HepG2 (cell line): ENCODE results near the gene DNASE1L2. TPM values are rescaled to one million over a fixed set of nuclear protein-coding genes. Genes with fewer than 3 reads are reported as not detected.

Experiments used
- BCL6 ChIP-seq: IDR thresholded peaks from 2 replicates; pipeline ENCODE4 v1.6.1; 2016; ENCODE audit warnings: missing genetic modification reagents, missing compliant biosample characterization
- CBX5 ChIP-seq: sonication (generic); formaldehyde crosslinking; IDR thresholded peaks from 2 replicates; pipeline ENCODE4 v1.4.0; 2020; ENCODE audit warnings: missing genetic modification reagents, borderline replicate concordance
- HMG20A ChIP-seq: IDR thresholded peaks from 2 replicates; pipeline ENCODE4 v1.6.1; 2016; ENCODE audit warnings: borderline replicate concordance
- HNRNPL ChIP-seq: fragments of 200-400 bp; formaldehyde crosslinking; IDR thresholded peaks from 2 replicates; pipeline ENCODE4 v1.6.1; 2017; ENCODE audit warnings: mild to moderate bottlenecking, low read depth, low read length
- HOXA3 ChIP-seq: sonication (generic); formaldehyde crosslinking; IDR thresholded peaks from 2 replicates; pipeline ENCODE4 v1.5.0; 2020; ENCODE audit warnings: missing genetic modification reagents
- KDM6A ChIP-seq: IDR thresholded peaks from 2 replicates; pipeline ENCODE4 v1.6.1; 2016; ENCODE audit warnings: low read depth
- KLF9 ChIP-seq: IDR thresholded peaks from 2 replicates; pipeline ENCODE4 v1.6.1; 2016; ENCODE audit warnings: low read depth
- MBD4 ChIP-seq: IDR thresholded peaks from 2 replicates; pipeline ENCODE4 v1.6.1; 2012; ENCODE audit warnings: low read length, inconsistent platforms, borderline replicate concordance
- MTA1 ChIP-seq: sonication (generic); formaldehyde crosslinking; IDR thresholded peaks from 2 replicates; pipeline ENCODE4 v1.4.0; 2020; ENCODE audit warnings: missing genetic modification reagents, mild to moderate bottlenecking, borderline replicate concordance
- NFKBIZ ChIP-seq: IDR thresholded peaks from 2 replicates; pipeline ENCODE4 v1.6.1; 2018; ENCODE audit warnings: missing genetic modification reagents, missing compliant biosample characterization
- NR2C2 ChIP-seq: sonication (generic); formaldehyde crosslinking; IDR thresholded peaks from 2 replicates; pipeline ENCODE4 v1.4.0; 2020; ENCODE audit warnings: missing genetic modification reagents, mild to moderate bottlenecking, moderate library complexity, borderline replicate concordance
- RBM22 ChIP-seq: fragments of 200-400 bp; formaldehyde crosslinking; optimal IDR thresholded peaks from 2 replicates; pipeline ENCODE3; 2017; ENCODE audit warnings: mild to moderate bottlenecking, low read length, moderate library complexity
- SKI ChIP-seq: fragments of 450-650 bp; IDR thresholded peaks from one replicate; pipeline ENCODE4 v1.6.1; 2018; ENCODE audit warnings: mild to moderate bottlenecking; ENCODE audit not compliant: partially characterized antibody
- SP5 ChIP-seq: IDR thresholded peaks from 2 replicates; pipeline ENCODE4 v1.6.1; 2016; ENCODE audit warnings: low read depth, borderline replicate concordance
- ZBTB38 ChIP-seq: sonication (generic); formaldehyde crosslinking; IDR thresholded peaks from 2 replicates; pipeline ENCODE4 v1.5.1; 2020; ENCODE audit warnings: mild to moderate bottlenecking, missing genetic modification reagents
- ZNF274 ChIP-seq: sonication (generic); formaldehyde crosslinking; IDR thresholded peaks from 2 replicates; pipeline ENCODE4 v1.5.1; 2020; ENCODE audit warnings: mild to moderate bottlenecking, missing genetic modification reagents
- ZNF343 ChIP-seq: sonication (generic); formaldehyde crosslinking; IDR thresholded peaks from 2 replicates; pipeline ENCODE4 v1.4.0; 2020; ENCODE audit warnings: mild to moderate bottlenecking, missing genetic modification reagents
- ZNF547 ChIP-seq: sonication (generic); formaldehyde crosslinking; IDR thresholded peaks from 2 replicates; pipeline ENCODE4 v1.5.1; 2020; ENCODE audit warnings: mild to moderate bottlenecking, missing genetic modification reagents
- ZNF556 ChIP-seq: sonication (generic); formaldehyde crosslinking; IDR thresholded peaks from 2 replicates; pipeline ENCODE4 v1.4.0; 2020; ENCODE audit warnings: mild to moderate bottlenecking, missing genetic modification reagents, borderline replicate concordance
- ZNF605 ChIP-seq: sonication (generic); formaldehyde crosslinking; IDR thresholded peaks from 2 replicates; pipeline ENCODE4 v1.8.0; 2022; ENCODE audit warnings: mild to moderate bottlenecking, missing genetic modification reagents
- ZNF780A ChIP-seq: sonication (generic); formaldehyde crosslinking; IDR thresholded peaks from 2 replicates; pipeline ENCODE4 v1.8.0; 2022; ENCODE audit warnings: mild to moderate bottlenecking, missing genetic modification reagents, moderate library complexity
- ZSCAN22 ChIP-seq: sonication (generic); formaldehyde crosslinking; IDR thresholded peaks from 2 replicates; pipeline ENCODE4 v1.4.0; 2020; ENCODE audit warnings: mild to moderate bottlenecking, missing genetic modification reagents
- polyA plus RNA-seq, 8 experiments: library from polyadenylated mRNA; depleted of rRNA in 3 of 8; stranded (reverse) in 7 of 8; unstranded in 1 of 8; fragments of >200 nt; fragmentation: Illumina TruSeq in 4 of 8; extraction: Trizol in 4 of 8; gene quantifications; 2 replicates each; pipeline versions ENCODE4 v1.2.1 to v1.2.3, GENCODE V29; 2011 to 2016; ENCODE audit warnings: low read depth in 4 of 8, missing spikeins in 1 of 8, mixed read lengths in 1 of 8; ENCODE audit not compliant: insufficient read depth in 1 of 8
- total RNA-seq, 5 experiments: library from RNA; depleted of rRNA; stranded (reverse); fragments of >200 nt; fragmentation: Illumina TruSeq; extraction: Trizol; gene quantifications; 2 replicates each; pipeline ENCODE4 v1.2.3, GENCODE V29; 2016; ENCODE audit warnings: low read depth in 1 of 5
- TF ChIP-seq, protein P1 (sequence below): IDR thresholded peaks from 2 replicates; pipeline ENCODE4 v1.6.1; 2018; ENCODE audit warnings: missing genetic modification reagents
- TF ChIP-seq, protein P2 (sequence below): sonication (generic); formaldehyde crosslinking; IDR thresholded peaks from 2 replicates; pipeline ENCODE4 v1.5.0; 2020; ENCODE audit warnings: mild to moderate bottlenecking, missing genetic modification reagents, moderate library complexity
- TF ChIP-seq, protein P3 (sequence below): sonication (generic); formaldehyde crosslinking; IDR thresholded peaks from 2 replicates; pipeline ENCODE4 v1.5.0; 2020; ENCODE audit warnings: mild to moderate bottlenecking, missing genetic modification reagents, borderline replicate concordance

Gene DNASE1L2
- total and polyA plus RNA-seq, 2 of the 13 experiments (the other 11 are each of a cell fraction or from before 2014, with no cell fraction given), result 0.44 to 0.50 TPM

DNA sequence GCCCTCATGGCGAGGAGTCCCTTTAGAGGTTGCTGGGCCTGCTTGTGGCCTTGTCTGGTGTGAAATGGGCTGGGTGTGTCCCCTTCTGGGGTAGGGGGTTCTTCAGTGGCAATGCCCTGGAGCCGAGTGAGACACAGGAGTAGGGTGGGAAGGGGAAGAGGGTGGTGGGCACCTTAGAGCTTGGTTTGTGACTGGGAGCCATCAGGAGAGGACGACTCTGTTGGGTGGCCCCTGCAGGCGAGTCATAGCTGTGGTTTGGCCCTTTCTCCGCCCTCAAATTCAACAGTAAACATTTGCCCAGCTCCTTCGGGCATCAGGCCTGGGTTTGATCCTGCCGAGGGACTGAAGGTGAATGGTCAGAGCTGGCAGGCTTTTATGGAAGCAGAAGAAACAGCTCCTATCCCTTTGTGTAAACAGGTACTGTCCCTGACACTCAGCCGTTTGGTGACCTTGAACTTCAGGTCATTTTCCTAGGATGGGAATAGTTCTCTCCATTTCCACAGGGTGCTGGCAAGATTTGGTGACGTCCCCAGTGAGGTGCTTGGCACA is 9.9 kb upstream of the DNASE1L2 start (continued):
- TF ChIP-seq NR2C2 (CRISPR knock-in tag) (peak; percentile 54; the same call in 1 of the 2 replicates), MTA1 (CRISPR knock-in tag) (peak; percentile 75; the same call in 1 of the 2 replicates), HOXA3 (peak; percentile 58; the same call in 1 of the 2 replicates), CBX5 (CRISPR knock-in tag) (peak; percentile 48; the same call in 1 of the 2 replicates), SKI (peak; percentile 95), ZBTB38 (CRISPR knock-in tag) (no peak), NFKBIZ (CRISPR knock-in tag) (peak; percentile 51; the same call in 1 of the 2 replicates), ZNF780A (CRISPR knock-in tag) (0 out of 2 replicates have a peak, but pooled peaks have one; percentile 66), ZNF605 (CRISPR knock-in tag) (peak; percentile 68; the same call in 1 of the 2 replicates), HNRNPL (peak; percentile 44; the same call in 1 of the 2 replicates), ZNF547 (CRISPR knock-in tag) (0 out of 2 replicates have a peak, but pooled peaks have one; percentile 48), ZSCAN22 (CRISPR knock-in tag) (no peak), HMG20A (peak; percentile 88), ZNF556 (CRISPR knock-in tag) (peak; percentile 56; the same call in 1 of the 2 replicates), BCL6 (CRISPR knock-in tag) (peak; percentile 79), KDM6A (CRISPR knock-in tag) (peak; percentile 20; the same call in 1 of the 2 replicates), ZNF343 (CRISPR knock-in tag) (no peak), MBD4 (no peak), SP5 (CRISPR knock-in tag) (peak; percentile 98), ZNF274 (CRISPR knock-in tag) (no peak), RBM22 (peak; percentile 90), KLF9 (CRISPR knock-in tag) (no peak)
- TF ChIP-seq, protein P1, sequence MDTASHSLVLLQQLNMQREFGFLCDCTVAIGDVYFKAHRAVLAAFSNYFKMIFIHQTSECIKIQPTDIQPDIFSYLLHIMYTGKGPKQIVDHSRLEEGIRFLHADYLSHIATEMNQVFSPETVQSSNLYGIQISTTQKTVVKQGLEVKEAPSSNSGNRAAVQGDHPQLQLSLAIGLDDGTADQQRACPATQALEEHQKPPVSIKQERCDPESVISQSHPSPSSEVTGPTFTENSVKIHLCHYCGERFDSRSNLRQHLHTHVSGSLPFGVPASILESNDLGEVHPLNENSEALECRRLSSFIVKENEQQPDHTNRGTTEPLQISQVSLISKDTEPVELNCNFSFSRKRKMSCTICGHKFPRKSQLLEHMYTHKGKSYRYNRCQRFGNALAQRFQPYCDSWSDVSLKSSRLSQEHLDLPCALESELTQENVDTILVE (CRISPR knock-in tag), result peak; percentile 14; the same call in 1 of the 2 replicates
- TF ChIP-seq, protein P2, sequence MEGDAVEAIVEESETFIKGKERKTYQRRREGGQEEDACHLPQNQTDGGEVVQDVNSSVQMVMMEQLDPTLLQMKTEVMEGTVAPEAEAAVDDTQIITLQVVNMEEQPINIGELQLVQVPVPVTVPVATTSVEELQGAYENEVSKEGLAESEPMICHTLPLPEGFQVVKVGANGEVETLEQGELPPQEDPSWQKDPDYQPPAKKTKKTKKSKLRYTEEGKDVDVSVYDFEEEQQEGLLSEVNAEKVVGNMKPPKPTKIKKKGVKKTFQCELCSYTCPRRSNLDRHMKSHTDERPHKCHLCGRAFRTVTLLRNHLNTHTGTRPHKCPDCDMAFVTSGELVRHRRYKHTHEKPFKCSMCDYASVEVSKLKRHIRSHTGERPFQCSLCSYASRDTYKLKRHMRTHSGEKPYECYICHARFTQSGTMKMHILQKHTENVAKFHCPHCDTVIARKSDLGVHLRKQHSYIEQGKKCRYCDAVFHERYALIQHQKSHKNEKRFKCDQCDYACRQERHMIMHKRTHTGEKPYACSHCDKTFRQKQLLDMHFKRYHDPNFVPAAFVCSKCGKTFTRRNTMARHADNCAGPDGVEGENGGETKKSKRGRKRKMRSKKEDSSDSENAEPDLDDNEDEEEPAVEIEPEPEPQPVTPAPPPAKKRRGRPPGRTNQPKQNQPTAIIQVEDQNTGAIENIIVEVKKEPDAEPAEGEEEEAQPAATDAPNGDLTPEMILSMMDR, result no peak
- TF ChIP-seq, protein P3, sequence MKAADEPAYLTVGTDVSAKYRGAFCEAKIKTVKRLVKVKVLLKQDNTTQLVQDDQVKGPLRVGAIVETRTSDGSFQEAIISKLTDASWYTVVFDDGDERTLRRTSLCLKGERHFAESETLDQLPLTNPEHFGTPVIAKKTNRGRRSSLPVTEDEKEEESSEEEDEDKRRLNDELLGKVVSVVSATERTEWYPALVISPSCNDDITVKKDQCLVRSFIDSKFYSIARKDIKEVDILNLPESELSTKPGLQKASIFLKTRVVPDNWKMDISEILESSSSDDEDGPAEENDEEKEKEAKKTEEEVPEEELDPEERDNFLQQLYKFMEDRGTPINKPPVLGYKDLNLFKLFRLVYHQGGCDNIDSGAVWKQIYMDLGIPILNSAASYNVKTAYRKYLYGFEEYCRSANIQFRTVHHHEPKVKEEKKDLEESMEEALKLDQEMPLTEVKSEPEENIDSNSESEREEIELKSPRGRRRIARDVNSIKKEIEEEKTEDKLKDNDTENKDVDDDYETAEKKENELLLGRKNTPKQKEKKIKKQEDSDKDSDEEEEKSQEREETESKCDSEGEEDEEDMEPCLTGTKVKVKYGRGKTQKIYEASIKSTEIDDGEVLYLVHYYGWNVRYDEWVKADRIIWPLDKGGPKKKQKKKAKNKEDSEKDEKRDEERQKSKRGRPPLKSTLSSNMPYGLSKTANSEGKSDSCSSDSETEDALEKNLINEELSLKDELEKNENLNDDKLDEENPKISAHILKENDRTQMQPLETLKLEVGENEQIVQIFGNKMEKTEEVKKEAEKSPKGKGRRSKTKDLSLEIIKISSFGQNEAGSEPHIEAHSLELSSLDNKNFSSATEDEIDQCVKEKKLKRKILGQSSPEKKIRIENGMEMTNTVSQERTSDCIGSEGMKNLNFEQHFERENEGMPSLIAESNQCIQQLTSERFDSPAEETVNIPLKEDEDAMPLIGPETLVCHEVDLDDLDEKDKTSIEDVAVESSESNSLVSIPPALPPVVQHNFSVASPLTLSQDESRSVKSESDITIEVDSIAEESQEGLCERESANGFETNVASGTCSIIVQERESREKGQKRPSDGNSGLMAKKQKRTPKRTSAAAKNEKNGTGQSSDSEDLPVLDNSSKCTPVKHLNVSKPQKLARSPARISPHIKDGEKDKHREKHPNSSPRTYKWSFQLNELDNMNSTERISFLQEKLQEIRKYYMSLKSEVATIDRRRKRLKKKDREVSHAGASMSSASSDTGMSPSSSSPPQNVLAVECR (CRISPR knock-in tag), result peak; percentile 31; the same call in 1 of the 2 replicates
